Stimulated activated CD4-positive, alpha-beta T cell treated with anti-CD3 and anti-CD28 coated beads, Interleukin-12 subunit alpha, Interleukin-12 subunit beta, amount 100 ng/mL, for 48 hours (primary cell): Measurements from ENCODE around the gene FBXO44.

ENCODE experiments used
- DNase-seq, 3 donors: peaks; one replicate each; pipeline ENCODE4 v3.0.0-alpha.2; 2020; ENCODE audit warnings: low read depth in 2 of 3, low spot score in 1 of 3

The FBXO44 gene

GRCh38 chr1:11684070-11684469, 29.4 kb downstream of the FBXO44 start:
- no peak for DNase-seq

- DNase-seq: no peak
These were observed 30.6 kb downstream of the FBXO44 start for GRCh38 chr1:11685210-11685752.

- DNase-seq: no peak
These were observed 33.8 kb downstream of the FBXO44 start for GRCh38 chr1:11688506-11688905.

- DNase-seq: no peak
These were observed 36.0 kb downstream of the FBXO44 start for GRCh38 chr1:11690397-11691301.

GRCh38 chr1:11691302-11691914, 36.7 kb downstream of the FBXO44 start, which contains the start of gene DRAXIN:
TSS of gene DRAXIN (plus strand) at chr1:11691710. CDS start at chr1:11706259, 14,549 bp downstream.
- no peak for DNase-seq

- no peak for DNase-seq
These were observed 37.4 kb downstream of the FBXO44 start for GRCh38 chr1:11691928-11692711.

GRCh38 chr1:11693024-11693590, 38.4 kb downstream of the FBXO44 start:
- DNase-seq: peak in 2 of 3 donors; percentile 12 to 19

GRCh38 chr1:11693917-11694316, 39.2 kb downstream of the FBXO44 start:
- no peak for DNase-seq

GRCh38 chr1:11695861-11696260, 41.2 kb downstream of the FBXO44 start:
- DNase-seq: no peak

GRCh38 chr1:11697188-11697892, 42.7 kb downstream of the FBXO44 start:
- no peak for DNase-seq

- DNase-seq: no peak
These were observed 43.2 kb downstream of the FBXO44 start for GRCh38 chr1:11697893-11698210.

GRCh38 chr1:11700601-11701467, 46.2 kb downstream of the FBXO44 start:
- no peak for DNase-seq

- no peak for DNase-seq
These were observed 46.9 kb downstream of the FBXO44 start for GRCh38 chr1:11701551-11701961.

- DNase-seq: no peak
These were observed 47.5 kb downstream of the FBXO44 start for GRCh38 chr1:11701981-11702803.

GRCh38 chr1:11703357-11704193, 48.9 kb downstream of the FBXO44 start:
- DNase-seq: no peak

GRCh38 chr1:11704194-11704529, 49.5 kb downstream of the FBXO44 start:
- no peak for DNase-seq

- no peak for DNase-seq
These were observed 50.2 kb downstream of the FBXO44 start for GRCh38 chr1:11704691-11705475.
